ENCODE results near the gene TMEM63A. TPM values are rescaled to one million over a fixed set of nuclear protein-coding genes. Genes with fewer than 3 reads are reported as not detected.
"Not testable (repeated sequence)": the region's sequence is repeated elsewhere in the genome, so short reads cannot be mapped to it uniquely, and the experiment has no call there.

The TMEM63A gene
- polyA plus RNA-seq (2013, experiment 1 of 2; ENCODE audit: insufficient read length) = 16.3 TPM
- 14.3 TPM for polyA plus RNA-seq (2013, experiment 2 of 2; ENCODE audit: insufficient read length)

- peak; percentile 83 for DNase-seq
These were observed at the start of gene TMEM63A for GRCh38 chr1:225881959-225882693. TSS of gene TMEM63A (minus strand) at chr1:225882380. CDS start at chr1:225877580, 4,800 bp downstream.

DNA sequence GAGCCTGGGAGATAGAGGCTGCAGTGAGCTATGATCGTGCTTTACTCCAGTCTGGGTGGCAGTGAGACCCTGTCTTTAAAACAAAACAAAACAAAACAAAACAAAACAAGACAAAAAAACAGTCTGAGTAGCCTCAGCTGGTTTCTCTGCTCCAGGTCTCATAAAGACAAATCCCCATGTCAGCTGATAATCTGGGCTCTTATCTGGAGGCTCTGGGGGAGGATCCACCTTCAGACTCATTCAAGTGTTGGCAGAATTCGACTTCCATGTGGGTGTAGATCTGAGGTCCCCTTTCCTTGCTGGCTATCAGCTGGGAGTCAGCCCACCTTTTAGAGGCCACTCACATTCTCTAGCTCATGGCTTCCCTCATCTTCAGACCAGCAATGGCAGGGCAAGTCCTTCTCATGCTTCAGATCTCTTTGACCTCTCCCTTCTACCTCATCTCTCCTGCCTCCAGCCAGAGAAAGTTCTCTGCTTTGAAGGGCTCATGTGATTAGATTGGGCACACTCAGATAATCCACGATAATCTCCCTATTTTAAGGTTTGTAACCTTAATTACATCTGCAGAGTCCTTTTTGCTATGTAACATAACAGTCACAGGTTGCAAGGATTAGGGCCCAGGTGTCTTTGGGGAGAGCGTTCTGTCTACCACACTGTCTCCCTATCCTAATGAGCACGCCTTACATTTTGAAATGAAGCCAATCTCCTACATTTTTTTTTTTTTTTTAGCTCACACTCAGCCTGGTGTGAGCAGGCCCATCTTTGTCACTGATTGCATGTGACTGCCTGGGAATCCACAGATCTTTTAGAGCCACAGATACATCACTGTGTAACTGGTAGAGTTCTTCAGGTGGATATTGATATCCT lies 49.3 kb upstream of the TMEM63A start:
- DNase-seq = no peak

GRCh38 chr1:225930566-225930965 lies 48.4 kb upstream of the TMEM63A start:
- no peak for DNase-seq

GRCh38 chr1:225929462-225929861 lies 47.3 kb upstream of the TMEM63A start:
- not testable (repeated sequence) for DNase-seq

DNA sequence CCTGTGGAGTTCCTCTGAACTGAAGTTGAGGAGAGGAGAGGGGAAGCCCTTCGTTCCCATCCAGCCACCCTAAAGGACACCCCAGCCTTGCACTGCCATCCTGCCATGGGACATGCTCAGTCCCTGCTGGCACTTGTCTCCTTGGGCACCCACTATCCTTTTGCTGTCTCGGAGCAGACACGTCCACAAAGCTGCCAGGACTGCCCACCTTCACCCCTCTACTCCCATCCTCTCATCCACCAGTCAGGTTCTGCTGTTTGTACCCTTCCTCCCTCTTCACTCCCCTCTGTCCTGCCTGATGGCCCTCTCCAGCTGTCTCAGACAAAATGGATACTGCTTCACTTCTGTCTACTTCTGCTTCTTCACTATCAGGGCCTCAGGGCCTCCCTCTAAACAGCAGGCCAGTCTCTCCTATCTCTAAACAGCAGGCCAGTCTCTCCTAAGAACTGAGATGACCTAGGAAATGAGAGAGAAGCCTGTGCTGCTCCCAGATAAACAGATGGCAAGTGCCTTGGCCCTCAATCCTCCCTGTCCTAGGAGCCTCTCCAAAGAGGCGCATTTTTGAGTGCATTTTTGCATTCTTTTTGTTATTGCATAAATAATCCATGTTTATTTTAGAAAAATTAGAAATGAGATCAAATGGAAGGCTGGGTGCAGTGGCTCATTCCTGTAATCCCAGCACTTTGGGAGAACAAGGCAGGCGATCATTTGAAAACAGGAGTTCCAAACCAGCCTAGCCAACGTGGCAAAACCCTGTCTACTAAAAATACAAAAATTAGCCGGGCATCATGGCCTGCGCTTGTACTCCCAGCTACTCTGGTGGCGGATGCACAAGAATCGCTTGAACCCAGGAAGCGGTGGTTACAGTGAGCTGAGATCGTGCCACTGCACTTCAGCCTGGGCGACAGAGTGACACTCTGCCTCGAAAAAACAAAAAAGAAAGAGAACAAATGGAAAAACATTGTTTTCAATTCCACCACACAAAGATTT lies 46.3 kb upstream of the TMEM63A start:
- no peak for DNase-seq

- no peak for DNase-seq
These were observed 44.5 kb upstream of the TMEM63A start for GRCh38 chr1:225926551-225927113.

- peak; percentile 97 for DNase-seq
These were observed 41.7 kb upstream of the TMEM63A start, which contains the start of gene PYCR2 for GRCh38 chr1:225923692-225924555. TSS of gene PYCR2 (minus strand) at chr1:225924250. CDS start at chr1:225924110, 140 bp downstream.

DNA sequence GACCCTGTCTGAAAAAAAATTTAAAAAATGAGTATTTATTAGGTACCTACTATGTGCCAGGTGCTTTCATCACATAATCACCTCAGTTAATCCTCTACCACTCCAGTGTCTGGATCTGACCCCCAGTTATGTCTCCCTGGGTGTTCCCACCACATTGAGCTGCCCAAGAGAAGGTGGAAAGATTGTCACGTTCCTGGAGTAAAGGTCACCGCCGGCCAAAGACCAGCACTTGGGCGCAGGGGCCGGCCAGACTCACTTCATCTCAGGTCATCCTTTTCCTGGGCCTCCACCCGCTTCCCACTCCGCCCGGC lies 41.2 kb upstream of the TMEM63A start:
- no peak for DNase-seq

- DNase-seq = no peak
These were observed 39.8 kb upstream of the TMEM63A start for GRCh38 chr1:225921734-225922709.

DNA sequence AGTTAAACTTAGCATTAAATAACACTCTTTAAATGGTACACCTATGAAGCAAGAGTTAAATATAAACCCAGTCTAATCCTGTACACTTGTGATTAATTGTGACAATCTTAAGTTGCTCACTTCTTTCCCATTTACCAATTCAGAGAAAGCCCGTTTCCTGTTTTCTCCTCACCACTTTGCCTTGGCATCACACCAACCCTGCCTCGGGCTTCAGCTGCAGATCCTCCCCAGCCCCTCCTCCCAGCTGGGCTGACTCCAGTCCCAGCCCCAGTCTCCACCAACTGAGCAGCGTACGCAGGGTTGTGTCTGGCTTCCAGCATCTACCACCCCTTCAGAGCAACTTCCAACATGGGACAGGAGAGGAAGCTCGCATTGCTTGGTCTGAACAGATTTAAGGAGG lies 37.7 kb upstream of the TMEM63A start:
- DNase-seq = peak; percentile 80

DNA sequence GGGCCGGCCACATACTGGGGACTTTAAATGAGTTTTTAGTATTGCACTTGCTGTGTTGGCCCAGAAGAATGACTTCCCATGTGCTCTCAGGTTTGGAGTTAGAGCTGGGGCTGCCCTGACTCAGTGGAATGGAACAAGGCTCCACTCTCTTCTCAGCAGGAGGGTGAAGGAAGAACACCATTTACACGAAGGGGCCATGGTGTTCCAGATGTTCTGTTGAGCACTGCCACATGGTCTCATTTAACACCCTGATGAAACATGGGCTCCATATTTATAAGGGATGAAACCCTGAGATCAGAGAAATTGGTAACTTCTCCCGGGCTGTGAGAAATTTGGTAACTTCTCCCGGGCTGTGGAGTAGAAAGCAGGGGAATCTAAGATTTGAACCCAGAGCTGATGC lies 36.1 kb upstream of the TMEM63A start:
- DNase-seq = peak; percentile 42

GRCh38 chr1:225917536-225917935 lies 35.4 kb upstream of the TMEM63A start:
- DNase-seq = no peak

GRCh38 chr1:225917101-225917500 lies 34.9 kb upstream of the TMEM63A start:
- no peak for DNase-seq

DNA sequence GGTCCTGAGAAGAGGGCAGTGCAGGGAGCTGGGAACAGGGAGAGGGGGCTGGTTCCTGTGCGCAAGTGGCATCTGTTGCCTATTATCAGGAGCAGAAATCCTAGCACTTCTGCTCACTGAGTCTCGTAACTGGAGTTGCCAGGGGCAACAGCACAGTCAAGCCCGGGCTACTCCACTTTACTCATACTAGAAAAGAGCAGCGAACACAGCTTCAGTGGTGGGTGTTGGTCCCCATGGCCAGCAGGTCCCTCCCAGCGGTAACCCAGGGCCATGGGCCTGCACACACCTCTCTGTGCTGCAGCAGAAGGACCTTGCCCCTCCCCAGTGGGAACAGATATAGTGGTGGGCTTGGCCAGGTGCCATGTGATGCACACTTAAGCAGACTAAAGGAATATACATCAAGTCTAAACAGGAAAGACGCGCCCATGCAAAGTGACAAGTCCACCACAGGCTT lies 33.4 kb upstream of the TMEM63A start:
- peak; percentile 14 for DNase-seq

DNA sequence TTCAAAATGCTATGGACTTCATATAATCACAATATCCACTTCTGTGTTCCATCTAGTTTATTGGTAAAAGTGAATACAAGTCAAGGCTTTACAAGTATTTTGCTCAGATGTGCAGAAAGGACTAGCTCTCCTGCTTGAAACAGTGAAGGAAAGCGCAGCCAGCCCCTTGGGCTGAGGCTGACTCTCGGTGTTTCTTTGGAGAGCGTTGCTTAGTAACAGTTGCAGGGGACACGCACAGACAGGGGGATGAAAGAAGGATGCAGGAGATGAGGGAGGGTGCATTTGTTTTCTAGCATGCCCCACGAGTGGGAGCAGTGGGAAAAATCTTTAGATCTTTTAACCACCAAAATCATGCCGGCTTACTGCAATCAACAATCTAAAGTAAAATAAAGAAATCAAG lies 32.8 kb upstream of the TMEM63A start:
- no peak for DNase-seq

GRCh38 chr1:225914391-225914790 lies 32.2 kb upstream of the TMEM63A start:
- DNase-seq = no peak

DNA sequence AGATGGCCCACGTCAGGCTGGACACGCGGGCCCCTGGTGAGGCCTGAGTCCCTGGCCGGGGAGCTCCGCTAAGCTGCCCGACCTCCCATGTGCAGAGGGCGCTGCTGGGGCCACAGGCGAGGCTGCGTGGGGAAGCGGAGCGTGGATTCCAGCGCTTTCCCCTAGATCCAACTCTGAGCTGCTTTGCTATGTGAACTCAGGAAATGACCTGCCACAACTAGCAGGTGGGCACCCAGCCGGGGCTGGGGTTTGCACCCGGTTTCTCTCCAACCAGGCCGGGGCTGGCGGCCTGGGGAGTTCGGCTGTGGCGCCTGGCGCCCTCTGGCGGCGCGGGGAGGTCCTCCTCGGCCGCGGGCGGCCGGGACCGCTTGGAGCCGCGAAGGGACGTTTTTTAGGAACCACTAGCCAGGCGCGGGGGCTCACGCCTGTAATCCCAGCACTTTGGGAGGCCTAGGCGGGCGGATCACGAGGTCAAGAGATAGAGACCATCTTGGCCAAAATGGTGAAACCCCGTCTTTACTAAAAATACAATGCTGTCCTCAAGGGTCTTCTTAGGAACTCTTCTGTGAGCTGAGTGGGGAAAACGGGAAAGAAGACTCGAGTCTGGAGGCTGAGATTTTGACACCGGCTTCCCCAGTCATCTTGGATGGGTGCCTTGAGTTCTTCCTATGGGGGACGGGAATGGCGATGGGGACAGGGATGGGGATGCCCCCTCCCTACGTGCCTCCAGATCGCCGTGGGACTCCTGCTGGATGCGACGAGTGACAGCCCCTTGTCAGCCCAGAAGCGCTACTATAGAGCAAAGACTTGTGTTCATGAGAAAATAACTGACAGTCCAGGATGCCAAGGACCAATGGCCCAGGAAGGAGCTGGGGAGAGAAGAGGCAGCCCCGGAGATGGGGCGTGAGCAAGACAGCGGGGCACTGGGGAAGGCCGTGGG lies 29.3 kb upstream of the TMEM63A start:
- peak; percentile 43 for DNase-seq

DNA sequence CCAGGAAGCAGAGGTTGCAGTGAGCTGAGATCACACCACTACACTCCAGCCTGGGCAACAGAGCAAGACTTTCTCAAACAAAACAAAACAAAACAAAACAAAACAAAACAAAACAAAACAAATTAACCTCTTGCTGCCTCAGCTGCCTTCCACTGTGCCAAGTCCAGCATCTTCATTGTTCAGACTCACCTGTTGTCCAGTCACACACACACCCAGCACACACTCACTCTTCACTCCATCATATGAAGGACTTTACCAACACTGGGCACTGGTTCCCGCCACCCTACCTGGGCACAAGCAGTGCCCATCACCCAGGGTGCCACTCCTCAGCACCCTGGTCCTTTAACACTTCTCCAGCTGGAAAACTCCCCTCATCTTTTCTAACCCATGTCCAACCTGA lies 27.3 kb upstream of the TMEM63A start:
- DNase-seq = no peak
